OCI-LY3 (cell line): Measurements from ENCODE around the gene DNAH14.

ENCODE experiments used
- CTCF ChIP-seq: fragments of 200-600, 300-600 bp; sonication (generic); IDR thresholded peaks from 2 replicates; pipeline ENCODE4 v1.5.1; 2014; ENCODE audit warnings: antibody characterized with exemption, low read length, low read depth
- EZH2phosphoT487 ChIP-seq: fragments of 200-600 bp; shearing (Covaris generic); IDR thresholded peaks from 2 replicates; pipeline ENCODE4 v1.6.1; 2018; ENCODE audit warnings: antibody characterized with exemption, mixed run types, low read depth

- TF ChIP-seq CTCF (no peak), EZH2phosphoT487 (no peak)
Measured at GRCh38 chr1:225155555-225155954, 226.1 kb downstream of the DNAH14 start.
